GM18508 (cell line): ENCODE data around the gene TRAK1.

Source experiments
- ATAC-seq: cut with Tn5 transposase; IDR thresholded peaks from one replicate; pipeline ENCODE4 v1.9.1; 2021; ENCODE audit warnings: moderate number of reproducible peaks; ENCODE audit not compliant: insufficient read depth, unreplicated experiment

The TRAK1 gene

GRCh38 chr3:42120866-42121265, 29.7 kb downstream of the TRAK1 start:
- no peak for ATAC-seq

- no peak for ATAC-seq
Observed at GRCh38 chr3:42122261-42123011, 31.3 kb downstream of the TRAK1 start.

DNA sequence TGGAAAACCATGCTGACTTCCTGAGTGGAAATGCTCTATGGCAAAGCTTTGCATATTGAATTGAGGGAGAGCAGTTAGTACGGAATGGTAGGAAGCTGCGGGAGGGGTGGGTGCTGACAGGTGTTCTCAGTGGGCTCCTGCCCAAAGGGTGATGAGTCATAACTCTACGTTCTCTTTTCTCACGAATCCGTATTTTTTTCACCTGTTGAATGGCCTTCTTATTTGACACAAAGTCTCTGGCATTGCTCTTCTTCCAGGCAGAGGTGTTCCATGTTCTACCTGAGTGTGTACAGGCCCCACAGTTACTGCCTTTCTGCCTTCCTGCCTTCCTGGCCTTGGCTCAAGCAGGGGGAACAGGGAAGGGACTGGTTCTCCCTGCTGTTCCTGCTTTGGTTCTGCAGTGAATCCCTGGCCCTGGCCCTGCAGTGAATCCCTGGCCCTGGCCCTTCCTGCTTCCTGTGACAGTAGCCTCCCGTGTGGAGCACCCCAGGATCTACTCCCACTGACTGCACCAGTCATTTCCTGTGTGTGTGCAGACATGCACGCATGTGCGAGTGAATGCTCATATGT, 31.9 kb downstream of the TRAK1 start:
- ATAC-seq = no peak

DNA sequence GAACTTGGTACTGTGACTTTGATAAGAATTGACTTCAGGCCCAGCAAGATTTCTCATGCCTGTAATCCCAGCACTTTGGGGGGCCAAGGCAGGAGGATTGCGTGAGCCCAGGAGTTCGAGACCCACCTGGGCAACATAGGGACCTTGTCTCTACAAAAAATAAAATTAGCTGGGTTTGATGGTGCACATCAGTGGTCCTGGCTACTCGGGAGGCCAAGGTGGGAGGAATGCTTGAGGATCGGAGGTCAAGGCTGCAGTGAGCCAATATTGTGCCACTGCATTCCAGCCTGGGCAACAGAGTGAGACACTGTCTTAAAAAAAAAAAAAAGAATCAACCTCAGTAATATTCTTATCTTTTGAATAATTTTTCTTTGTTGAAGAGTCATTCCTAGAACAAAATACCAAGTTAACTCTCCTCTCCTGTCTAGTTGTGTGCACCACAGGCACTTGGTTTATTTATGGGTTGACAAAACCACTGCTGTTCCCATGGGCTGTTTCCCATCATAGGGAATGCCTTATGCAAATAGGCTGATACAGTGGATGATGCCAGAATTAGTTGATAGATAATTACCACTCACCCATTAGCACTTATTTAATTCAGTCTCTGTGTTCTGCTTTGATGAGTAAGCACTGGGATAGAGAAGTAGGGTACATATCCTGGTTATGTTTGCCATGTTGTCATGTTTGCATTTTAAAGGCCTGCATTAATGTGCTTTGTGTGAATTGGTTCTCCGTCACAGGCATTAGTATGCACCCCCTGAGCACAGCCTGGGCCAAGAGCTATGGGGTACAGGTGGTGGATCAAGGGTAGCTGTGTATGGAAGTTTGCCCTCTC, 32.9 kb downstream of the TRAK1 start:
- no peak for ATAC-seq

DNA sequence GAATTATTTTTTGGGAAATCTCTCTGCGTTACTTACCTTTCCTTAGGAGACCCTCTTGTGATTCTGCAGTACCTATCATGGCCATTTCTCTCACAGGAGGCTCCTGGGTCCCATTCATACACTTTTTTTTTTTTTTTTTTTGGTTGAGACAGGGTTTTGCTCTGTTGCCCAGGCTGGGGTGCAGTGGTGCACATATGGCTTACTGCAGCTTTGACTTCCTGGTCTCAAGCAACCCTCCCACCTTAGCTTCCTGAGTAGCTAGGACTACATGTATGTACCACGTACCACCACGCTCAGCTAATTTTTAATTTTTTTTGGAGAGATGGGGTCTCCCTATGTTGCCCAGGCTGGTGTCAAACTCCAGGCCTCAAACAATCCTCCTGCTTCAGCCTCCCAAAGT, 36.1 kb downstream of the TRAK1 start:
- no peak for ATAC-seq

DNA sequence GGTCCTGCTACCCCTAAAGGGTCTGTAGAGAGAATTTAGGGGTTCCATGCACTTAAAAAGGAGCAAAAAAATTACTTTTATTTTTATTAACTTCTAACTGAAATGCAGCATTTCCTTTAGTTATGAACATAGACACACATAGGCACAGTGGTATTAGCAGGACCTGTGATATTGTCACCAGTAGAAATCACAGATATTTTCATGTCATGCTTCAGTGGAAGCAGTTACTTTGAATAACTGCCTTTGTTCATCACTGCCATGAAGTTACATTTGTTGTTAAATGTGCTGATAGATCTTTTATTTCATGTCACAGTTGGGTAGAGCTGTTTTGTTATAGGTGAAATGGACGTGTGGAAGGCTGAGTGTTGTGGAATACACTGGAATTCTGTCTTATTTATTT, 37.4 kb downstream of the TRAK1 start:
- ATAC-seq = no peak

DNA sequence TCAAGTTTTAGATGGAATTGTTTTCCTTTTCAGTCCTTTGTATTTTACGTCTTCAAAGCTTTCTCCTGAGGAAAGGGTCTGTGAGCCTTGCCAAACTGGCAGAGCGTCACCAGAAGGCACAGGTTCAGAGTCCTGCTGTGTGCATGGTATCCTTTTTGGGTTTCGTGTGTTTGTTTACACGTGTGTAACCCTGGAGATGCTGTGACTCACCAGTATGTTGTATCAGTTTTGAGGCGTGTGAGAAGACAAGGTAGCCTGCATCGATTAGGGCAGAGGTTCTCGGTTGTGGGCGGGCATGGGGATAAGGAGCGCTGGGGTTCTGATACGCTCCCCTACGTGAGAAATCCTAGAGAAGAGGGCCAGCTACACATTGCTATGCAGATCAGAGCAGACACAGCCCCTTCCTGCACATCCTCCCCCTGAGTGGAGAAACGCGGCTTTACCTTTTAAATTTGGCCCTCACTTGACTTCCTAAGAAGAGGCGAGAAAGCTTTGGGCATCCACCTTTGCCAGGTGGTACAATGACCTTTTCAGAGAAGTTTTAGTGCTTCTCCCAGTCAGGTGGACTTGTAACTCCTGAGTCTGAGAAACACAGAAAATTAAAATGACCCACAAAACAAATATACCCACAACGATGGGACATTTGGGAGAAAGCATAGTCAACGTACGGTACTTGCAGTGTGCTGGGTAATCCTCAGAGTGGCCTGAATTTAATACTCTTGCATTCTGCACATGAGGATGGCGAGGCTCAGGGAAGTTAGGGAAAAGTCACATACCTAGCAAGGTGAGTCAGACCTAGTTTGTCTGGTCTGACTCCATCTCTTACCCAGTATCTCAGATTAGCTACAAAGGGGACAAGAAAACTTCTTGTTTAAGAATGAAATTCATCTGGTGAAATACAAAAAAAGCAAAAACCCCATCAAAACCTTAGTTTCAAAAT, 38.1 kb downstream of the TRAK1 start:
- ATAC-seq = no peak

DNA sequence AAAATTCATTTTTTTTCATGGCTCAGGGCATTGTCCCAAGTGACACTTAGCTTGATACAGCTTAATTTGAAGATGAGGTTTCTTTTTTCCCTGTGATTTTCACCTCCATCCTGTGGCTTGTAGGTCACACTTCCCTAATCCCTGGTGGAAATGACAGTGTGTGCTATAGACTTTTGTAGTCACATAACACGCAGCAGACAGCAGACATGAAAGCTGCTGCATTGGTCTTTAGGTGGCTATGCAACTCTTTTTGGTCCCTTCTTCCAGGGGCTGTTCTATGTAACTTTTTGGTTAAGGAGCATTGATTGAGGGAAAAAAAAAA, 38.8 kb downstream of the TRAK1 start:
- no peak for ATAC-seq

DNA sequence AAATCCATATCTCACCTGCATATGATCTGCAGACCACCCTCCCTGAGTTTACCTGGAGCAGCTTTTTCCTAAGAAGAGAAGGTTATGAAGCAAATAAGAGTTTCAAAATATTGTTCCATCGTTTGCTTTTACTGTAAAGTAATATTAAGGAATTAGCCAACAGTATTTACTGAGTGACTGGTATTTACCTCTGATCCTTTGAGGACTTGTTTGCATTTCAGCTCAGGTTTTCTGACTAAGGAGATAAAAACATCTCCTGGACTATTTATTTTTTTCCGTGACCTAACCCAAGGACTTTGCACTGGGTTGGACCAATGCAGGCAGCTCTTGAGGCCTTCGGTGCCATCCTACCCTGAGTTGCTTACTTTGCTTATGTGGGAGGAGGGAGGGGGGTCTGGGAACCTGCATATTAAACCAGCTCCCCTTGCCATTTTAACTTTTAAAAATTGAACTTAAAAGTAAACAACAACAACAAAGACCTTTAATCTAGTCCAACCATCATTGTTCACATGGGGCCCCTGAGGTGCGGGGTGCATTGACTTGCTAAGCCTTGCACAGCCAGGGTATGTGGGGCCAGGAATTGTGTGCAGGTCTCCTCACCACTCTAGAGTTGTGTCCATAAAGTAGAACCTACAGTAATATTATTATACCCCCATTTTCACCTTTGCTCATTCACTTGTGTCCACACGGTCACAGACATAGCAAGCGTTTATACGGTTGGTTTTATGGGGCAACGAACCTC, 39.3 kb downstream of the TRAK1 start:
- no peak for ATAC-seq

- ATAC-seq = no peak
Observed at GRCh38 chr3:42133500-42134298, 42.5 kb downstream of the TRAK1 start.

GRCh38 chr3:42134867-42135464, 43.8 kb downstream of the TRAK1 start:
- ATAC-seq = no peak

DNA sequence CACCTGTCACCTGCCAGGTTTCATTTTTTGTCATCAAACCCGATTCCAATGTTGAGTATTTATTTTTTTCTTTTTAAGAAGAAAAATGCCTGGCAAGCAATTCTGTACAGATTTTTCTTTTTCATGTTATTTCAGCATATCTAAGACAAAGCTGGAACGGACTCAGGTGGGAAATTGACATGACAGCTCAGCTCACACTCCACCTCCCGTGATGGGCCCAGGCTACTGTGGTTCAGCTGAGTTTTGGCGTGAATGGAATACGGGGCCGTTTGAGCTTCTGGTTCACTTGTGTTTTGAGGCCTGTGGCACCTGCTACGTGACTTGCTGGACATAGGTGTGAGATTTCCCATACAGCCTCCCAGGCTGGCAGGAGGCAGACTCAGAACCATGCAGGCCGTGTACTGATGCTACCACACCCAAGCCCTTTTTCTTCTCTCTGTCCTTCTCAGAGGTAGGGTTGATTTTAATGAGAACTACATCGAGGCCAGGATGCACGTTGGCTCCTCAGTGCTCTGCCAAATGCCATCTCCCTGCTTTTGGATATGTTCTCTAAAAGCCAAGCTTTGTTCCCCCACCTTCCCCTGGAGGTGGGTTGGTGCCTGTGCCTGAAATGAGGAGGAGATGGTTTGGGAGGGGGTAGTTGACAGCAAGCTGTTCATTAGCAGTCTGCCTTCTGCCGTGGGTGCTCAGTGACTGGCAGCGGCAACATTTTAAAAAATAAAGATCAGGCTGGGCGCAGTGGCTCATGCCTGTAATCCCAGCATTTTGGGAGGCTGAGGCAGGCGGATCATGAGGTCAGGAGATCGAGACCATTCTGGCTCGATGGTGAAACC, 48.7 kb downstream of the TRAK1 start:
- no peak for ATAC-seq

DNA sequence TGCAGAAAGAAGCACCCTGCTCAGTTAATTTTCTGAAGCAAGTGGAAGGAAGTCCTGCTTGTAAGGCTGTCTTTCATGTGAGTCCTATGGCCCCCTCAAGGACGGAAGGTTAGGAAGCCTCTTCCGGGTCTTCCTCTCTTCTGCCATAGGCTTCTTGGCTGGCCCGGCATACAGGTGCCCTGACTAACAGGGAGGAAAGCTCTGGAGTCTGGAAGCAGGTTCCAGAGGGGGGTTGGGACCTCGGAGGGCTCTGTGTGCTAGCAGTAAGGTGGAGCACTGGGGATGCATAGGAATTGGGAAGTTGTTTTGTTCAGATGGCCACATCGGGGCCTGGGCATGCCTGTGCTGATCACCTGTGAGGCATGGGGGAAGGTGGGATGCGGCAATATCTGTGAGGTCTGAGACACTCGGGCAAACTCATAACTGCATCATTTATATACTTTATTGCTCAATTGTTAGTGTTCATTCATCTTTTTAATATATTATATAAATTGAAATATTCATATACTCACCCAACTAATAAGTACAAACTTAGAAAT, 49.6 kb downstream of the TRAK1 start:
- no peak for ATAC-seq

DNA sequence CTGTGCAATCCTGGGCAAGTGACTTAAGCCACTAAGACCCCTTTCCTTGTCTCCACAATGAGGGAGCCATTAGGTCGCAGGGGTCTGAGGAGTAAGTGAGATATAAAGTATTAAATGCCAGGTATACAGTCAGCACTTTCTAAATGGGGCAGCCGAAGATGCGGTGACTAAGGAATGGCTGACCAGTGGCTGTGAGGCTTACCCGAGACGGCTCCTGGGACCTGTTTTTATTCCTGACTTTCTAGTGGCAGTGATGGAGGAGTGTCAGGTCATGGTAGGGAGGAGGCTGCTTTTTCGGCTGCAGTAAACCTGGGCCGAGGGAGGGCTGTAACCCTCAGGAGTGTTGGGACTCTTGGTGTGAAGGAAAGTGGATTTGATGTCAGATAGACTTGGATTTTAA, 52.3 kb downstream of the TRAK1 start:
- no peak for ATAC-seq

- no peak for ATAC-seq
Observed at GRCh38 chr3:42144209-42144608, 53.1 kb downstream of the TRAK1 start.

GRCh38 chr3:42148086-42148848, 57.1 kb downstream of the TRAK1 start:
- no peak for ATAC-seq

DNA sequence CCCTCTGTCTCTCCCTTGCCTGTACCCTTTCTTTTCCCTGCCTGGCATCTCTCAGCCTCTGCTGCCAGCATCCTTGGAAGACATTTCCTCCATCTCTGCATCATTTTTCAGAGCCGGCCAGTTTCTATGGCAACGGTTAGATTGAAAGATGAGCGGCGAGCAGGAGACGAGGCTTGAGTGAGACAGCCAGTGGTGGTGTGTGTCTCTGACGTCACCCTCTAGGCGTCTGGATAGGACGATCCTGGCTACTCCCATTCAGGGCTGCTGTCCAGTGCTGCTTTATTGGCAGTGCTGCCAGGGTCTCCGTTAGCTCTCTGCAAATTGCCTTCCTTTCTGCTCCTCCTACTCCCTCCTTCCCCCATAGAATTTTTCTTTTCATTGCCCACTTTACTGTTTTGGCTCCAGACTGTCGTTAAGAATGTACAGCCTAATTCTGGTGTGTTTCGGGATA, 57.9 kb downstream of the TRAK1 start:
- no peak for ATAC-seq
